DMS153 (cell line): ENCODE results near the gene CD47.

Experiments
- DNase-seq: peaks from one replicate; lab custom pipeline; 2025; lab: John Stamatoyannopoulos, UW

The CD47 gene

GRCh38 chr3:108117241-108117775 is 26.5 kb upstream of the CD47 start:
- DNase-seq = no peak

- DNase-seq = no peak
Observed at GRCh38 chr3:108114423-108115065, 23.7 kb upstream of the CD47 start.

- DNase-seq = no peak
Observed at GRCh38 chr3:108113975-108114374, 23.1 kb upstream of the CD47 start.

- no peak for DNase-seq
Observed at GRCh38 chr3:108110934-108111333, 20.1 kb upstream of the CD47 start.

- no peak for DNase-seq
Observed at GRCh38 chr3:108108416-108108815, 17.6 kb upstream of the CD47 start.

- DNase-seq = no peak
Observed at GRCh38 chr3:108106449-108106848, 15.6 kb upstream of the CD47 start.

- no peak for DNase-seq
Observed at GRCh38 chr3:108106031-108106430, 15.2 kb upstream of the CD47 start.

- DNase-seq = peak; percentile 28
Observed at GRCh38 chr3:108103886-108104797, 13.3 kb upstream of the CD47 start.

- no peak for DNase-seq
Observed at GRCh38 chr3:108103040-108103751, 12.4 kb upstream of the CD47 start.

- DNase-seq = no peak
Observed at GRCh38 chr3:108102420-108103039, 11.7 kb upstream of the CD47 start.

GRCh38 chr3:108100906-108101660 is 10.3 kb upstream of the CD47 start:
- DNase-seq = no peak

- no peak for DNase-seq
Observed at GRCh38 chr3:108099679-108100428, 9.0 kb upstream of the CD47 start.

GRCh38 chr3:108099244-108099643 is 8.4 kb upstream of the CD47 start:
- DNase-seq = no peak

- no peak for DNase-seq
Observed at GRCh38 chr3:108098003-108098370, 7.2 kb upstream of the CD47 start.

GRCh38 chr3:108097322-108098002 is 6.6 kb upstream of the CD47 start:
- DNase-seq = no peak

GRCh38 chr3:108096532-108097321 is 5.9 kb upstream of the CD47 start:
- DNase-seq = no peak

- DNase-seq = no peak
Observed at GRCh38 chr3:108093616-108094015, 2.8 kb upstream of the CD47 start.

GRCh38 chr3:108093021-108093420 is 2.2 kb upstream of the CD47 start:
- DNase-seq = no peak

GRCh38 chr3:108092501-108092900 is 1.7 kb upstream of the CD47 start:
- DNase-seq = no peak
